Adrenal gland (tissue), 12 donors: ENCODE measurements around the gene TMEM59. TPM values are rescaled to one million over a fixed set of nuclear protein-coding genes. Genes with fewer than 3 reads are reported as not detected.
"Not testable (repeated sequence)": the region's sequence is repeated elsewhere in the genome, so short reads cannot be mapped to it uniquely, and the experiment has no call there.

ENCODE experiments used
- DNase-seq, 7 donors: peaks; one replicate each; pipeline ENCODE4 v3.0.0-alpha.2; 2019 to 2020
- H3K27ac ChIP-seq, 5 donors: fragments of 200-600 bp; sonication (generic) in 4 of 5; 1 replicate in 3 of 5; 2 replicates in 2 of 5; pipeline versions ENCODE4 v1.5.1 to v1.8.0; 2016 to 2020; ENCODE audit warnings: mild to moderate bottlenecking in 1 of 5
- H3K27me3 ChIP-seq: fragments of 200-600 bp; 2 replicates; pipeline ENCODE4 v1.8.0; 2021
- H3K36me3 ChIP-seq, 2 donors: fragments of 200-600 bp; replicated peaks in 1 of 2; 1 replicate in 1 of 2; 2 replicates in 1 of 2; pipeline versions ENCODE4 v1.5.1 to v1.8.0; 2018 to 2022
- H3K4me1 ChIP-seq, 2 donors: fragments of 200-600 bp; replicated peaks in 1 of 2; 1 replicate in 1 of 2; 2 replicates in 1 of 2; pipeline versions ENCODE4 v1.5.1 to v1.8.0; 2018 to 2021
- H3K4me3 ChIP-seq, 4 donors: fragments of 200-600 bp; sonication (generic) in 3 of 4; one replicate each; pipeline ENCODE4 v1.5.1; 2016 to 2018
- H3K9me3 ChIP-seq, 3 donors: fragments of 200-600 bp; sonication (generic) in 1 of 3; replicated peaks in 1 of 3; 1 replicate in 2 of 3; 2 replicates in 1 of 3; pipeline versions ENCODE4 v1.5.1 to v1.8.0; 2016 to 2021
- POLR2A ChIP-seq, 2 donors: fragments of 450-650 bp; IDR thresholded peaks; one replicate each; pipeline ENCODE4 v1.6.1; 2017; ENCODE audit warnings: antibody characterized with exemption in 2 of 2, mild to moderate bottlenecking in 2 of 2, moderate library complexity in 1 of 2
- WGBS, 4 donors: extraction: QIAGEN DNeasy Blood & Tissue Kit in 2 of 4; methylation state at CpG; one replicate each; pipeline versions ENCODE4 v1.1.5 to v1.1.7; 2013 to 2017; 5-methylcytosine and 5-hydroxymethylcytosine counted together
- intact Hi-C, 2 donors: fragments of 100-400 bp; cut with DNase I; formaldehyde crosslinking; loops; one replicate each; pipeline versions ENCODE4 v1.14.1 to v1.15.0; 2022 to 2023
- polyA plus RNA-seq, 3 donors: library from polyadenylated mRNA; stranded (reverse); fragments of 200-250 nt in 2 of 3; fragments of 350-450 nt in 1 of 3; fragmentation: Illumina TruSeq in 1 of 3; extraction: RNeasy Lipid Tissue Mini Kit (QIAGEN cat#74804) in 1 of 3; gene quantifications; one replicate each; pipeline ENCODE4 v1.2.3, GENCODE V29; 2013 to 2014
- total RNA-seq, 9 donors: library from RNA; depleted of rRNA in 4 of 9; stranded (reverse); fragments of >200 nt in 4 of 9; fragments of 120-200 nt in 1 of 9; fragmentation: NEBNext Ultra II Directional in 1 of 9; extraction: Animal tissue kit (Norgen Biotek cat#: 25700) in 1 of 9; gene quantifications; one replicate each; pipeline versions ENCODE4 v1.1.0 to v1.2.4, GENCODE V29; 2013 to 2023
- TF ChIP-seq, protein P1 (sequence below), 6 experiments: fragments of 450-650 bp in 4 of 6; fragments of 200-600 bp in 2 of 6; sonication (generic) in 1 of 6; IDR thresholded peaks; 1 replicate in 5 of 6; 2 replicates in 1 of 6; pipeline versions ENCODE4 v1.5.1 to v1.8.0; 2016 to 2021; ENCODE audit warnings: antibody characterized with exemption in 6 of 6, mild to moderate bottlenecking in 2 of 6, moderate library complexity in 1 of 6
- donor health status: healthy with polysubstance abuse.
- donor health status: Bipolar disorder and iron deficiency.
- donor health status: DM: yes; HTN: yes; CAD: no.
- donor health status: DM: no; HTN: no; CAD: no.
- donor health status: DM: no; HTN: no; CAD: no.
- donor health status: DM: yes; HTN: yes; CAD: no.

TMEM59 gene
- total and polyA plus RNA-seq, 12 donors = 96.8 to 736 (median 473) TPM

GRCh38 chr1:54024358-54024757 lies 28.6 kb downstream of the TMEM59 start:
- no peak for TF ChIP-seq POLR2A (IDR thresholded peaks at IDR 0.05)
- TF ChIP-seq, protein P1, sequence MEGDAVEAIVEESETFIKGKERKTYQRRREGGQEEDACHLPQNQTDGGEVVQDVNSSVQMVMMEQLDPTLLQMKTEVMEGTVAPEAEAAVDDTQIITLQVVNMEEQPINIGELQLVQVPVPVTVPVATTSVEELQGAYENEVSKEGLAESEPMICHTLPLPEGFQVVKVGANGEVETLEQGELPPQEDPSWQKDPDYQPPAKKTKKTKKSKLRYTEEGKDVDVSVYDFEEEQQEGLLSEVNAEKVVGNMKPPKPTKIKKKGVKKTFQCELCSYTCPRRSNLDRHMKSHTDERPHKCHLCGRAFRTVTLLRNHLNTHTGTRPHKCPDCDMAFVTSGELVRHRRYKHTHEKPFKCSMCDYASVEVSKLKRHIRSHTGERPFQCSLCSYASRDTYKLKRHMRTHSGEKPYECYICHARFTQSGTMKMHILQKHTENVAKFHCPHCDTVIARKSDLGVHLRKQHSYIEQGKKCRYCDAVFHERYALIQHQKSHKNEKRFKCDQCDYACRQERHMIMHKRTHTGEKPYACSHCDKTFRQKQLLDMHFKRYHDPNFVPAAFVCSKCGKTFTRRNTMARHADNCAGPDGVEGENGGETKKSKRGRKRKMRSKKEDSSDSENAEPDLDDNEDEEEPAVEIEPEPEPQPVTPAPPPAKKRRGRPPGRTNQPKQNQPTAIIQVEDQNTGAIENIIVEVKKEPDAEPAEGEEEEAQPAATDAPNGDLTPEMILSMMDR (IDR thresholded peaks at IDR 0.05) = no peak
- Histone ChIP-seq H3K9me3 (no peaks in the 10 kb centered on the region), H3K4me3 (no peak overlapping the region), H3K4me1 (peaks cover 0 to 4% of the 10 kb centered on the region in 2 donors), H3K27ac (no peak overlapping the region), H3K36me3 (no peaks in the 10 kb centered on the region), H3K27me3 (no peaks in the 10 kb centered on the region)
- intact Hi-C loops = no loop called here
- 76 to 89% (median 80%) methylated on average over 2 of the region's 2 CpGs for WGBS, 4 donors
- DNase-seq = no peak

DNA sequence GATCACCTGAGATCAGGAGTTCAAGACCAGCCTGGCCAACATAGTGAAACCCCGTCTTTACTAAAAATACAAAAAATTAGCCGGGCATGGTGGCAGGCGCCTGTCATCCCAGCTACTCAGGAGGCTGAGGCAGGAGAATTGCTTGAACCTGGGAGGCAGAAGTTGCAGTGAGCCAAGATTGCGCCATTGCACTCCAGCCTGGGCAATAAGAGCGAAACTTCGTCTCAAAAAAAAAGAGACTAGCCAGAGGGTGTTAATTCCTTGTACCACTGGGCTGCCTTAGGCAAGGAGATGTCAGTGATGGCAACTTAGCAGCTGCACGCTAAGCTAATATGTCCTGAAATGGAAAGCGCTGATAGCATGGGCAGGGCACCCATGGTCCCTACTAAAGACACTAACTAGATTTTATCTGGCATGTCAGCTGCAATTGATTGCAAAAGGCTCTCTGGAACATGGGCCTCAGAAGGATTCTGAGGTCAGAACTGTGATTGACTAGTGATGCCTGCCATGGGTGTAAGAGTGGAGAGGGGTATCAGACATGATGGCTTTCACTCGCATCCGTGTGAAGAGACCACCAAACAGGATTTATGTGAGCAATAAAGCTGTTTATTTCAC lies 33.3 kb downstream of the TMEM59 start:
- H3K9me3 ChIP-seq, intact Hi-C loops, DNase-seq: not testable (repeated sequence)

GRCh38 chr1:54018635-54019034 lies 34.4 kb downstream of the TMEM59 start:
- Histone ChIP-seq H3K27ac (no peak overlapping the region), H3K4me3 (no peak overlapping the region), H3K36me3 (no peaks in the 10 kb centered on the region), H3K27me3 (no peaks in the 10 kb centered on the region), H3K4me1 (peaks cover 0 to 3% of the 10 kb centered on the region in 2 donors), H3K9me3 (no peaks in the 10 kb centered on the region)
- intact Hi-C loops = no loop called here
- TF ChIP-seq, protein P1 (IDR thresholded peaks at IDR 0.05) = no peak
- TF ChIP-seq POLR2A (IDR thresholded peaks at IDR 0.05) = no peak
- WGBS, 4 donors = 66 to 80% (median 75%) methylated on average over 3 to 5 of the region's 5 CpGs
- no peak for DNase-seq

More for the DNA sequence above, 33.3 kb downstream of the TMEM59 start:
- not testable (repeated sequence) for H3K4me3 ChIP-seq, H3K27ac ChIP-seq, H3K4me1 ChIP-seq, H3K27me3 ChIP-seq, H3K36me3 ChIP-seq
- 83 to 90% (median 87%) methylated on average over 10 of the region's 10 CpGs for WGBS, 4 donors

DNA sequence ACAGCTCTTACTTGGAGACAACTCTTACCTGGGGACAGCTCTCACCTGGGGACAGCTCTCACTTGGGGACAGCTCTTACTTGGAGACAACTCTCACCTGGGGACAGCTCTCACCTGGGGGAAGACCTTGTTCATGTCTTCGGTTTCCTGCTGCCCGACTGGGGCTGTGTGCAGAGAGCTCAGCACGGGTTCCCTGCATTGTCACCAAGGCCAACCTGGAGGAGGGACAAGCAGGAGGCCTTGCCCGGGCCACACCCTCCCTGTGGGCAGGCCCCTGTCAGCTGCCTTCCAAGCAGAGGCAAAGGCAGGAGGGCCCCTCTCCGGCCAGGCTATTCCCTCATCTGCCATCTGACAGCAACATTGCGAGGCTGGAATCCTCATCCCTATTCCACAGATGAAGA lies 35.0 kb downstream of the TMEM59 start, which contains the start of gene LDLRAD1:
TSS of gene LDLRAD1 (minus strand) at position 208 of the 400 bp plus-strand sequence. CDS start at position 134, 74 bp downstream.
- Histone ChIP-seq H3K27me3 (no peaks in the 10 kb centered on the region), H3K4me1 (peaks cover 0 to 3% of the 10 kb centered on the region in 2 donors), H3K9me3 (no peaks in the 10 kb centered on the region), H3K36me3 (no peaks in the 10 kb centered on the region), H3K27ac (no peak within 1 kb of the TSS), H3K4me3 (no peak within 1 kb of the TSS)
- TF ChIP-seq, protein P1 (IDR thresholded peaks at IDR 0.05) = no peak
- peak in 1 of 2 donors; percentile 34 for TF ChIP-seq POLR2A (IDR thresholded peaks at IDR 0.05)
- peak; percentile 35 to 82 (median 71) for DNase-seq
- WGBS, 4 donors = 14 to 34% (median 26%) methylated on average over 3 to 6 of the region's 6 CpGs
- intact Hi-C loops = no loop called here
